Natural killer cell (primary cell): ENCODE data around the gene NTM. TPM values are rescaled to one million over a fixed set of nuclear protein-coding genes. Genes with fewer than 3 reads are reported as not detected.

Experiments used
- ATAC-seq, 3 donors: fragments of 150-1000 bp in 2 of 3; fragments of 200-7000 bp in 1 of 3; cut with Tn5 transposase; 1 replicate in 1 of 3; 2 replicates in 2 of 3; pipeline ENCODE4 v1.10.0; 2021; ENCODE audit warnings: mild to moderate bottlenecking in 2 of 3, moderate library complexity in 2 of 3
- DNase-seq, 2 donors: peaks; one replicate each; pipeline versions ENCODE4 v3.0.0 to v3.0.0-alpha.2; 2013 to 2021; ENCODE audit warnings: mixed read lengths in 1 of 2
- H3K27ac ChIP-seq: one replicate; pipeline ENCODE4 v1.5.1; 2013; ENCODE audit warnings: mild to moderate bottlenecking, low read length
- H3K27me3 ChIP-seq: one replicate; pipeline ENCODE4 v1.6.1; 2013; ENCODE audit warnings: low read length; ENCODE audit not compliant: control insufficient read depth, insufficient read depth
- H3K36me3 ChIP-seq: one replicate; pipeline ENCODE4 v1.6.1; 2013; ENCODE audit warnings: low read length; ENCODE audit not compliant: control insufficient read depth, insufficient read depth
- H3K4me1 ChIP-seq: one replicate; pipeline ENCODE4 v1.6.1; 2013; ENCODE audit warnings: low read length; ENCODE audit not compliant: control insufficient read depth, insufficient read depth
- H3K4me3 ChIP-seq: one replicate; pipeline ENCODE4 v1.5.1; 2013; ENCODE audit warnings: low read length
- H3K9me3 ChIP-seq: one replicate; pipeline ENCODE4 v1.6.1; 2013; ENCODE audit warnings: low read length; ENCODE audit not compliant: control insufficient read depth, insufficient read depth
- H3K27ac Mint-ChIP-seq, 2 donors: one replicate each; pipeline ENCODE4 v1.8.0; 2022; ENCODE audit warnings: mild to moderate bottlenecking in 2 of 2, mixed read lengths in 2 of 2, moderate library complexity in 1 of 2
- H3K27me3 Mint-ChIP-seq, 2 donors: one replicate each; pipeline ENCODE4 v1.8.0; 2022; ENCODE audit warnings: low read depth in 2 of 2, mixed read lengths in 2 of 2
- H3K36me3 Mint-ChIP-seq: one replicate; pipeline ENCODE4 v1.8.0; 2022; ENCODE audit warnings: mixed read lengths
- H3K4me1 Mint-ChIP-seq, 2 donors: one replicate each; pipeline ENCODE4 v1.8.0; 2022; ENCODE audit warnings: mixed read lengths in 2 of 2
- H3K4me3 Mint-ChIP-seq: one replicate; pipeline ENCODE4 v1.8.0; 2022; ENCODE audit warnings: mild to moderate bottlenecking, moderate library complexity, mixed read lengths
- H3K9me3 Mint-ChIP-seq, 2 donors: one replicate each; pipeline ENCODE4 v1.8.0; 2022; ENCODE audit warnings: mixed read lengths in 2 of 2
- CTCF ChIP-seq: fragments of 200-600 bp; IDR thresholded peaks from one replicate; pipeline ENCODE4 v1.8.0; 2022; ENCODE audit warnings: antibody characterized with exemption
- WGBS: methylation state at CpG from one replicate; pipeline ENCODE4 v1.1.7; 2013; ENCODE audit warnings: missing lambda C conversion rate; ENCODE audit not compliant: insufficient coverage; 5-methylcytosine and 5-hydroxymethylcytosine counted together
- intact Hi-C: fragments of 100-400 bp; cut with micrococcal nuclease; formaldehyde crosslinking; loops from one replicate; pipeline ENCODE4 v1.14.2; 2022
- total RNA-seq, 4 donors: library from RNA; stranded (reverse); fragments of 120-200 nt in 1 of 4; gene quantifications; one replicate each; pipeline versions ENCODE4 v1.2.3 to v1.2.4, GENCODE V29; 2013 to 2022

Gene NTM
- total RNA-seq, 3 donors from 2014 or later (not counting 1 experiment from before 2014, with no cell fraction given): not detected

- no peaks in the 10 kb centered on the region for H3K36me3 Mint-ChIP-seq
- no peak overlapping the region for H3K4me3 Mint-ChIP-seq
- H3K27ac Mint-ChIP-seq: no peak overlapping the region
- ATAC-seq (no peak), DNase-seq (no peak)
- intact Hi-C loops: no loop called here
- no peaks in the 10 kb centered on the region for H3K4me1 Mint-ChIP-seq
- Histone ChIP-seq H3K4me3 (no peak overlapping the region), H3K36me3 (no peaks in the 10 kb centered on the region), H3K27me3 (no peaks in the 10 kb centered on the region), H3K4me1 (no peaks in the 10 kb centered on the region), H3K9me3 (no peaks in the 10 kb centered on the region), H3K27ac (no peak overlapping the region)
- peaks cover 4 to 6% of the 10 kb centered on the region in 2 donors for H3K9me3 Mint-ChIP-seq
- 48% methylated on average over 11 of the region's 11 CpGs for whole genome bisulfite sequencing
- H3K27me3 Mint-ChIP-seq: no peaks in the 10 kb centered on the region
- no peak for TF ChIP-seq CTCF
These were observed 60.2 kb downstream of the NTM start for GRCh38 chr11:131430473-131431208.

DNA sequence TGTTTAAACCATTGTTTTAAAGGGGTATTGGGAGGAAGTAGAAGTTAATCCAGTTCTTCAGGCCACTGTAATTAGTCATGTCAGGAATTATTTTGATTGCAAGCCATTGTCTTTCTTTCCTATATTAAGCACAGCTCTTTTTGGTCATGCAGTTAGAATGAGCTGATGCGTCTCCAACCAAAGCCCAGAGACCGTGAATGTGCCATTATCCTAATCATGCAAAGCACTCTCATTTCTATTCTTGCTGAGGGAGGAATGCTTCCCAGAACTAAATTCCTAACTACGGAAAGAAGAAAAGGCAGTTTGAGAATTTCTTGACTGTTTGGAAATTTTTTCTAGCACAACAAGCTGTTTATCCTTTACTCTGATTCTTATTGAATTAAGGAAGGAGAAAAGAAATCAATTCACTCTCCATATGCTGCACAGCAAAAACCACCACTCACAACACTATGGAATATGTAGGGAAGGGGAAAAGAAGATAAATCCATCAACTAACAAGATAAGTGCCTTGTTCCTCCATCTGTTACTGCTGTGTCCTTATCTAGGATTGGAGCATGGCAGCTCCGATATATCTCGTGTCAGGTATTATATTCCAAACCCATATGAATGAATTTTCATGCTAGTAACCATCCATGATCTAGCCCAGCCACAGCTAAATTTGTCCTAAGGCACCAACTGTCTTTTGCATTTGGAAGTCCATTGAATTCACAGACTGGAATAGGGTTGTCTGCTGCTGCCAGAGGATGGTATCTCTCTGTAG lies 70.8 kb downstream of the NTM start:
- no peaks in the 10 kb centered on the region for H3K36me3 ChIP-seq
- Mint-ChIP-seq H3K4me3 (no peak overlapping the region), H3K36me3 (peaks cover 6% of the 10 kb centered on the region), H3K27me3 (no peaks in the 10 kb centered on the region), H3K27ac (no peak overlapping the region), H3K4me1 (no peaks in the 10 kb centered on the region), H3K9me3 (peaks cover 2 to 15% of the 10 kb centered on the region in 2 donors)
- no peak for TF ChIP-seq CTCF
- intact Hi-C loops: no loop called here
- ATAC-seq: no peak
- 90% methylated on average over 4 of the region's 5 CpGs for WGBS
- H3K4me1 ChIP-seq: no peaks in the 10 kb centered on the region
- no peaks in the 10 kb centered on the region for H3K9me3 ChIP-seq
- no peak overlapping the region for H3K27ac ChIP-seq
- no peak for DNase-seq
- no peaks in the 10 kb centered on the region for H3K27me3 ChIP-seq
- H3K4me3 ChIP-seq: no peak overlapping the region

GRCh38 chr11:131446590-131447275 lies 76.3 kb downstream of the NTM start:
- WGBS: 86% methylated on average over 5 of the region's 5 CpGs
- H3K4me3 ChIP-seq: no peak overlapping the region
- Mint-ChIP-seq H3K36me3 (no peaks in the 10 kb centered on the region), H3K27me3 (peaks cover 0 to 7% of the 10 kb centered on the region in 2 donors), H3K9me3 (peaks cover 0 to 8% of the 10 kb centered on the region in 2 donors), H3K4me1 (no peaks in the 10 kb centered on the region), H3K27ac (no peak overlapping the region), H3K4me3 (no peak overlapping the region)
- DNase-seq (no peak), ATAC-seq (no peak)
- H3K9me3 ChIP-seq: no peaks in the 10 kb centered on the region
- intact Hi-C loops: no loop called here
- no peaks in the 10 kb centered on the region for H3K4me1 ChIP-seq
- TF ChIP-seq CTCF: no peak
- H3K36me3 ChIP-seq: no peaks in the 10 kb centered on the region
- no peak overlapping the region for H3K27ac ChIP-seq
- H3K27me3 ChIP-seq: no peaks in the 10 kb centered on the region
